B cell (primary cell): ENCODE measurements around the gene SAMD7. TPM values are rescaled to one million over a fixed set of nuclear protein-coding genes. Genes with fewer than 3 reads are reported as not detected.

ENCODE experiments used
- ATAC-seq: fragments of 200-7000 bp; cut with Tn5 transposase; one replicate; pipeline ENCODE4 v1.10.0; 2021; ENCODE audit warnings: low read depth, mild to moderate bottlenecking, moderate number of reproducible peaks, moderate library complexity
- CTCF ChIA-PET: fragments of 350-600 bp; sonication (Branson Sonifier 250); formaldehyde crosslinking; loops from one replicate; lab custom pipeline; 2021; ENCODE audit warnings: antibody characterized with exemption, inconsistent platforms; lab: Charles Lee
- POLR2A ChIA-PET: fragments of 350-600 bp; sonication (Branson Sonifier 250); formaldehyde crosslinking; loops from one replicate; lab custom pipeline; 2021; ENCODE audit warnings: antibody characterized with exemption; lab: Charles Lee
- DNase-seq: peaks from one replicate; pipeline ENCODE4 v3.0.0; 2013
- H2AFZ ChIP-seq: 2 replicates; pipeline ENCODE4 v1.6.1; 2012; ENCODE audit warnings: mild to moderate bottlenecking, low read depth, low read length; ENCODE audit not compliant: insufficient read depth, poor library complexity, severe bottlenecking
- H3K27ac ChIP-seq, 2 donors: 1 replicate in 1 of 2; 2 replicates in 1 of 2; pipeline ENCODE4 v1.5.1; 2012 to 2013; ENCODE audit warnings: low read length in 2 of 2, mild to moderate bottlenecking in 2 of 2, moderate library complexity in 1 of 2
- H3K27me3 ChIP-seq, 4 experiments: fragments of 200-600 bp in 1 of 4; sonication (generic) in 1 of 4; replicated peaks in 1 of 4; 1 replicate in 2 of 4; 2 replicates in 2 of 4; pipeline versions ENCODE4 v1.6.1 to v1.7.0; 2013 to 2016; ENCODE audit warnings: low read length in 3 of 4, mild to moderate bottlenecking in 2 of 4, mixed read lengths in 1 of 4, moderate library complexity in 1 of 4; ENCODE audit not compliant: insufficient read depth in 4 of 4, control insufficient read depth in 3 of 4; ENCODE audit errors: control extremely low read depth in 1 of 4
- H3K36me3 ChIP-seq, 2 experiments: replicated peaks in 1 of 2; 1 replicate in 1 of 2; 2 replicates in 1 of 2; pipeline versions ENCODE4 v1.6.1 to v1.7.1; 2013; ENCODE audit warnings: low read length in 1 of 2; ENCODE audit not compliant: insufficient read depth in 2 of 2, control insufficient read depth in 1 of 2; ENCODE audit errors: control extremely low read depth in 1 of 2, extremely low read depth in 1 of 2
- H3K4me1 ChIP-seq, 2 donors: fragments of 200-600 bp in 1 of 2; sonication (generic) in 1 of 2; 1 replicate in 1 of 2; 2 replicates in 1 of 2; pipeline versions ENCODE4 v1.5.1 to v1.6.1; 2013 to 2017; ENCODE audit warnings: low read length in 2 of 2; ENCODE audit not compliant: control insufficient read depth in 2 of 2, insufficient read depth in 2 of 2
- H3K4me2 ChIP-seq: replicated peaks from 2 replicates; pipeline ENCODE3; 2012; ENCODE audit warnings: mild to moderate bottlenecking, low read depth, low read length; ENCODE audit not compliant: poor library complexity, severe bottlenecking
- H3K4me3 ChIP-seq, 5 experiments: fragments of 200-600 bp in 1 of 5; sonication (generic) in 1 of 5; 1 replicate in 3 of 5; 2 replicates in 2 of 5; pipeline versions ENCODE4 v1.5.1 to v1.7.0; 2011 to 2016; ENCODE audit warnings: low read length in 4 of 5, mild to moderate bottlenecking in 4 of 5, low read depth in 2 of 5, control low read depth in 1 of 5, moderate library complexity in 1 of 5; ENCODE audit not compliant: insufficient read depth in 1 of 5; ENCODE audit errors: control extremely low read depth in 1 of 5, extremely low read depth in 1 of 5
- H3K79me2 ChIP-seq: fragments of 200-600 bp; sonication (generic); one replicate; pipeline ENCODE4 v1.6.0; 2016; ENCODE audit warnings: low read length; ENCODE audit not compliant: control insufficient read depth, insufficient read depth
- H3K9ac ChIP-seq: fragments of 200-600 bp; sonication (generic); 2 replicates; pipeline ENCODE4 v1.6.1; 2017; ENCODE audit warnings: mild to moderate bottlenecking, low read length, moderate library complexity
- H3K9me3 ChIP-seq, 3 donors: one replicate each; pipeline versions ENCODE4 v1.6.1 to v1.7.1; 2013; ENCODE audit warnings: low read length in 2 of 3; ENCODE audit not compliant: control insufficient read depth in 2 of 3, insufficient read depth in 1 of 3; ENCODE audit errors: control extremely low read depth in 1 of 3
- H4K20me1 ChIP-seq: 2 replicates; pipeline ENCODE4 v1.6.0; 2012; ENCODE audit warnings: mild to moderate bottlenecking, low read length; ENCODE audit not compliant: insufficient read depth, control insufficient read depth, poor library complexity, severe bottlenecking
- H3K27ac Mint-ChIP-seq: one replicate; pipeline ENCODE4 v1.8.0; 2021; ENCODE audit warnings: mixed read lengths
- H3K27me3 Mint-ChIP-seq: one replicate; pipeline ENCODE4 v1.8.0; 2021; ENCODE audit warnings: mixed read lengths
- H3K4me1 Mint-ChIP-seq: one replicate; pipeline ENCODE4 v1.8.0; 2021; ENCODE audit warnings: mixed read lengths
- H3K4me3 Mint-ChIP-seq: one replicate; pipeline ENCODE4 v1.8.0; 2021; ENCODE audit warnings: mixed read lengths
- H3K9me3 Mint-ChIP-seq: one replicate; pipeline ENCODE4 v1.8.0; 2022; ENCODE audit warnings: mixed read lengths; ENCODE audit not compliant: insufficient read depth
- EZH2 ChIP-seq: IDR thresholded peaks from 2 replicates; pipeline ENCODE4 v1.6.1; 2012; ENCODE audit warnings: borderline replicate concordance, low read depth, mild to moderate bottlenecking, moderate library complexity, low read length; ENCODE audit not compliant: insufficient read depth, poor library complexity, severe bottlenecking
- WGBS: methylation state at CpG from one replicate; pipeline ENCODE4 v1.1.5; 2013; ENCODE audit warnings: missing lambda C conversion rate; ENCODE audit not compliant: insufficient coverage; 5-methylcytosine and 5-hydroxymethylcytosine counted together
- intact Hi-C: fragments of 100-400 bp; cut with micrococcal nuclease; formaldehyde crosslinking; loops from one replicate; pipeline ENCODE4 v1.10.0; 2022
- polyA plus RNA-seq: library from polyadenylated mRNA; depleted of rRNA; stranded (reverse); fragments of >200 nt; gene quantifications from 2 replicates; pipeline ENCODE4 v1.2.3, GENCODE V29; 2012
- total RNA-seq, 2 donors: library from RNA; stranded (reverse); fragments of 120-200 nt in 1 of 2; gene quantifications; 1 replicate in 1 of 2; 2 replicates in 1 of 2; pipeline versions ENCODE4 v1.2.3 to v1.2.4, GENCODE V29; 2013 to 2022
- TF ChIP-seq, protein P1 (sequence below): fragments of 200-600 bp; IDR thresholded peaks from one replicate; pipeline ENCODE4 v1.8.0; 2022; ENCODE audit warnings: antibody characterized with exemption, mild to moderate bottlenecking

The SAMD7 gene
- total and polyA plus RNA-seq, 2 donors (not counting 1 experiment from before 2014, with no cell fraction given): not detected

DNA sequence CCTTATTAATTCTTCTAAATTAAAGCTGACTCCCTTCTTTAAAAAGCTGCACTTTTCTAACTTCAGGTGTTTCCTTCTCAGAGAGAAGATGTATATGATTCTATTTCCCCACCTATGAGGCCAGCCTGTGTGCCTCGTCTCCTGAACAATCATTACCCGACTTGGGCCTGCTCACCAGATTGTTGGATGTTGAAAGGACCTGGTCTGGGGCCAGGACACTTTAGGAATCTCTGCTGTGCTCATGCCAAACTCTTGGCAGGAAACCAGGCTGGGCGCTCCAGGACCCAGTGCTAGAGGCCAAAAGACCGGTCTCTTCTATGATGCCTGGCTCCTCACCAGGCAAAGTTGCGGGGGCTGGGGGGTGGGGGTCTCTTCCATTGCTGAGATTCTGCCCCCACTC, 24.7 kb upstream of the SAMD7 start:
- Histone ChIP-seq H4K20me1 (no peaks in the 10 kb centered on the region), H3K4me3 (no peak overlapping the region), H3K79me2 (no peaks in the 10 kb centered on the region), H3K4me1 (peaks cover 0 to 3% of the 10 kb centered on the region in 2 donors), H3K27ac (no peak overlapping the region), H2AFZ (no peak overlapping the region), H3K9ac (no peak overlapping the region), H3K4me2 (no peak overlapping the region), H3K27me3 (no peaks in the 10 kb centered on the region), H3K9me3 (no peaks in the 10 kb centered on the region), H3K36me3 (no peaks in the 10 kb centered on the region)
- Mint-ChIP-seq H3K4me1 (peaks cover 10% of the 10 kb centered on the region), H3K9me3 (no peaks in the 10 kb centered on the region), H3K27ac (no peak overlapping the region), H3K4me3 (no peak overlapping the region), H3K27me3 (no peaks in the 10 kb centered on the region)
- intact Hi-C loops: no loop called here
- TF ChIP-seq, protein P1, sequence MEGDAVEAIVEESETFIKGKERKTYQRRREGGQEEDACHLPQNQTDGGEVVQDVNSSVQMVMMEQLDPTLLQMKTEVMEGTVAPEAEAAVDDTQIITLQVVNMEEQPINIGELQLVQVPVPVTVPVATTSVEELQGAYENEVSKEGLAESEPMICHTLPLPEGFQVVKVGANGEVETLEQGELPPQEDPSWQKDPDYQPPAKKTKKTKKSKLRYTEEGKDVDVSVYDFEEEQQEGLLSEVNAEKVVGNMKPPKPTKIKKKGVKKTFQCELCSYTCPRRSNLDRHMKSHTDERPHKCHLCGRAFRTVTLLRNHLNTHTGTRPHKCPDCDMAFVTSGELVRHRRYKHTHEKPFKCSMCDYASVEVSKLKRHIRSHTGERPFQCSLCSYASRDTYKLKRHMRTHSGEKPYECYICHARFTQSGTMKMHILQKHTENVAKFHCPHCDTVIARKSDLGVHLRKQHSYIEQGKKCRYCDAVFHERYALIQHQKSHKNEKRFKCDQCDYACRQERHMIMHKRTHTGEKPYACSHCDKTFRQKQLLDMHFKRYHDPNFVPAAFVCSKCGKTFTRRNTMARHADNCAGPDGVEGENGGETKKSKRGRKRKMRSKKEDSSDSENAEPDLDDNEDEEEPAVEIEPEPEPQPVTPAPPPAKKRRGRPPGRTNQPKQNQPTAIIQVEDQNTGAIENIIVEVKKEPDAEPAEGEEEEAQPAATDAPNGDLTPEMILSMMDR: no peak
- no peak for TF ChIP-seq EZH2
- ATAC-seq (no peak), DNase-seq (no peak)
- ChIA-PET POLR2A (no interaction called here), CTCF (no interaction called here)
- 100% methylated on average over 3 of the region's 5 CpGs for WGBS

DNA sequence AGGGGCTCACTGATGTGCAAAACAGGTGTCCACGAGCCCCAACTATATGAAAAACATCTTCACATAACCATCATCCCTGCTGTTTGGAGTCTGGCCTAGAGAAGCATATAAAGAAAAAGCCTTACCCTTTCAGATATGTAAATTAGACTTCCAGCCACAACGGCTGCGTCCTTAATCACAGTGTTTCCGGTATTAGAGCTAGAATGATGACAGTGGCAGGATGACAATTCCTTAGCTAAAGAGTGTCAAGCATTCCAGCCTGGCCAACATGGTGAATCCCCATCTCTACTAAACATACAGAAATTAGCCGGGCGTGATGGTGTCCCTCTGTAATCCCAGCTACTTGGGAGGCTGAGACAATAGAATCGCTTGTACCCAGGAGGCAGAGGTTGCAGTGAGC, 19.5 kb upstream of the SAMD7 start:
- no peak overlapping the region for H3K27ac Mint-ChIP-seq
- Histone ChIP-seq H4K20me1 (no peaks in the 10 kb centered on the region), H3K27me3 (no peaks in the 10 kb centered on the region), H2AFZ (no peak overlapping the region), H3K9me3 (no peaks in the 10 kb centered on the region), H3K9ac (no peak overlapping the region), H3K27ac (no peak overlapping the region), H3K79me2 (no peaks in the 10 kb centered on the region), H3K4me2 (no peak overlapping the region), H3K4me1 (no peaks in the 10 kb centered on the region), H3K4me3 (no peak overlapping the region), H3K36me3 (no peaks in the 10 kb centered on the region)
- no peaks in the 10 kb centered on the region for H3K9me3 Mint-ChIP-seq
- no peak for DNase-seq
- no peak for ATAC-seq
- no peak for TF ChIP-seq EZH2
- TF ChIP-seq, protein P1: no peak
- intact Hi-C loops: no loop called here
- no peaks in the 10 kb centered on the region for H3K27me3 Mint-ChIP-seq
- ChIA-PET CTCF (interaction anchor here (0.6 to 0.7 kb wide), 2 partner anchors 107 to 272 kb away, joined by 3 read pairs; no protein-coding TSS in a partner anchor), POLR2A (no interaction called here)
- WGBS: 100% methylated on average over 3 of the region's 7 CpGs
- H3K4me1 Mint-ChIP-seq: no peaks in the 10 kb centered on the region
- H3K4me3 Mint-ChIP-seq: no peak overlapping the region
